ENCODE data around the gene GDF7.

GDF7 gene

DNA sequence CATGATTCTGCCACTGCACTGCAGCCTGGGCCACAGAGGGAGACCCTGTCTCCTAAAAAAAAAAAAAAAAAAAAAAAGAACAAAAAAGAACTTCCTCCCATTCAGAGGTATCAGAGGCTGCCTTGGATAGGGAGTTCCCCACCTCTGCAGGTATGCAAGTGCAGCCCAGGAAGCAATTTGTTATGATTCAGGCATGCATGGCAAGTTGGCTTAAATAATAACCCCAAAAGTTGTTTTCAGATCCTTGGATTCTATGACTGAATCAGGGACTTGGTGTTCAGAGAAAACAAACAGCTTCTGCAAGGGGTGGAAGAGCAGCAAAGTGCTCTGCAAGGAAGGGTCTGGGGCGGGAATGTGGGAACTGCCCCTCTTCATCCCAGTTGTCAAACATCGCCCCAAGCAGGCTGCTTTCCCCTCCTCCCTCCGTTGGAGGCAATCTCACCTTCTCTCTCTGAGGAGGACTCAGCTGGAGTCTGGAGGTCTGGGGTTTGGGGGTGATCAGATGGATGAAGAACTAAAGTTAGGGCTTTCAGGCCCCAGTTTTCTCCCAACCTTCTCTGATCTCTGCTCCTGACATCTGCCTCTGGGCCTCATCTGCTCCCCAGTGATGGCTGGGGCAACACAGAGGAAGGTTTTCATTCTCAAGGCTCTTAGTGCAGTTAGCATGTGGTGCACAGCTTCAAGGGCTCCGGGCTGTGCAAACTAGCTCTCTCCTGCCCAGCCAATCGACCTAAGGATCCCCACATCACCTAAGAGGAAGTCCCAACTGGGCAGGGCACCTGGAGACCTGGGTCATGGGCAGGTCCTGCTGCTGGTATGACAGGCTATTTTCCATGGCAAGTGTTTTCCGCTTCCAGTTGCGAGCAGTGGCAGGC is 3.5 kb upstream of the GDF7 start:
- no peak for FAIRE-seq

DNA sequence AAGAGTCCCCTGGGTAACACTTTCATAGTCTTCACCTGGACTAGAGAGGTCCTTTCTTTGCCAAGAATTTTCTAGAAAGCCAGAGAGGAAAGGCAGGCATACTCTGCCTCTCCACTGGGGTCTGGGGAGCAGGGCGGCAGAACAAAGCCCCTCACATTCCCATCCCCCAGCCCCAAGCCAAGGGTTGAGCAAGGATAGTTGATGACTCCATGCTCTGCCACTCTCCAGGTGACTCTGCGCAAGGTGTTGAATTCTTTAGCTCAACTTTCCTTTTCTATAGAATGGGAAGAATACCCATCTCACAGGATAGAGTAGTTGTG is 2.9 kb upstream of the GDF7 start:
- FAIRE-seq = no peak

DNA sequence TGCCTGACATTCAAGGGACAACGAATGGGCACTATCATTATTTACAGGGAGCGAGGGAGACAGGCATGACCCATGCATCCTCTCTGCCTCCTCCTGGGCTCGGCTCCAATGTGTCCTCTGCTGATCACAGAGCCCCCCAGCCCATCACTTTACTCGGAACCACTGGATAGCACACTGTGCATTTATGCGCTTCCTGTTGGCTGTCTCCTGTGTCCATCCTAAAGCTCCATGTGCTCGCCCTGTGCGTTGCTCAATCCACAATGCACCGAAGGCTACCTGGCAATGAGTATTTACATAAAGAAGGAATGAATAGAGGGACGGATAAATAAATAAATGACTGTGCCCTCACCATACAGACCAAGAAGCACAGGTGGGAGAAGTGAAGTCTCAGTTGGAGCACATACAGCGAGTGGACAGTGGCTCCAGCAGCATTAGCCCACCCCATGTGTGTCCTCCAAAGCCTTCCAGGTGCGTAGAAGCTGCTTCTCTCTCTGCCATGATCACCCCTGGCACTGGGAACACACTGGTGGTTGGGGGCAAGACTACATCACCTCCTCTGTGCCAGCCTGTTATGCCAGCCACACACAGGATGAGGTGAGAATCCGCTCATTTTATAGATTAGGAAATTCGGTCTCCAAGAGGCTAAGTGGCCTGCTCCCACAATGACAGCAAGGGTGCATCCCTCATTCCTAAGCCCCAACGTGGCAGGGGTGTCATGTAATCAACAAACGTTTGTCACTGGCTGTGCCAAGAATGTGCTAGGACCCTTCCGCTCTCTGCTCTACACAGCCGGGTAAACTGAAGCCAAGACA is 2.3 kb upstream of the GDF7 start:
- no peak for FAIRE-seq

GRCh38 chr2:20665243-20666004 is 1.5 kb upstream of the GDF7 start:
- FAIRE-seq = no peak

DNA sequence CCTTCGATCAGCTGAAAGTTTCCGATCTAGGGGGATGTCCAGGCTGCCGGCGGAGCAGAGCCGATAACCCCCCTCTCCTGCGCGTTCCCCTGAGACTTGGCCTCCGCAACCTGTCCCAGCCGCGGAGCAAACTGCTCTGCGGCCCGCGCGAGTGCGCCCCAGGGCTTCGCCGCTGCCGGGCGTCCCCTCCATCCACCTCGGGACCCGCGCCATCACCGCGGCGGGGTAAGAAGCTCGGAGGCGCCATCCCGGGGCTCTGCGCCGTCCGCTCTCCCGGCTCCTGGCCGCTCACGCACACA is 990 bp upstream of the GDF7 start:
- no peak for FAIRE-seq

DNA sequence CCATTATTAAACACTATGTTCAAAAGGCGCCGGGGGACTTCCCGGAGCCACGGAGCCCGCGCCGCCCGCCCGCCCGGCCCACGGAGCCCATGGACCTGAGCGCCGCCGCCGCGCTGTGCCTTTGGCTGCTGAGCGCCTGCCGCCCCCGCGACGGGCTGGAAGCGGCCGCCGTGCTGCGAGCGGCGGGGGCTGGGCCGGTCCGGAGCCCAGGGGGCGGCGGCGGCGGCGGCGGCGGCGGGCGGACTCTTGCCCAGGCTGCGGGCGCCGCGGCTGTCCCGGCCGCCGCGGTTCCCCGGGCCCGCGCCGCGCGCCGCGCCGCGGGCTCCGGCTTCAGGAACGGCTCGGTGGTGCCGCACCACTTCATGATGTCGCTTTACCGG is 197 bp downstream of the GDF7 start:
- no peak for FAIRE-seq

DNA sequence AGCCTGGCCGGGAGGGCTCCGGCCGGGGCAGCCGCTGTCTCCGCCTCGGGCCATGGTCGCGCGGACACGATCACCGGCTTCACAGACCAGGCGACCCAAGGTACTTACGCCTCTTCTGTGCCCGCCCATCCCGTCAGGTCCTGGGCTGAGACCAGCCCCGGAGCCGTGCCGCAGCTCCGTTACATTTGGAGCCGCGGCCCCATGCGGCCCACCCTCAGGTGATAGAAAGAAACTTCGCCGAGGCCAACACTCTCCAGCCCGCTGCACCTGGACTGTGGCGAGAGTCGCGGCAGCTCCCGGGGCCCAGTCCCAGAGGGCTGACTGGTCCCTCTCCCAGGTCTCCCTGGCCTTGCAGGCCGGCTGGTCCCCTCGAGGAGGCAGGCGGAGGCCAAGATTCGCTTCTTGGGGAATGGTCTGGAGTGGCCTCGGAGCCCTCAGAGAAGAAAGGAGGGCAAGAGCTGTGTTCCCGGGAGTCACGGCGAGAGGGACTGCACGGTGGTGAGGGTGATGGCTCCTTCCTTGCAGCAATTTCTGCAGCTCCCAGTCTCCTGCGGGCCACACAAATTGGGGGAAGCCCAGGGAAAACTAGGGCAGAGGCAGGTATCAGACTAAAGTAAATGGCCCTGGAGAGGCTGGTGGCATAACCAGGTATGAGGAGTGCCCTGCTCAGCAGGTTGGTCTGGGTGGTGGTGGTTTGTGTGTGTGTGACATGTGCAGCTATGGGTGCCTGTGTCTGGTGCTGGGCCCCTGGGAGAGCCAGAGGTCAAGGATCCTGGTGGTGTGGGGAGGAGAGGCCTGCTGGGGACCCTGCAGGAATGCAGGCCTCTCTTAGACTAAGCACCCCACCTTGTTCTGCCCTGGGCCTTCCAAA is 822 bp downstream of the GDF7 start:
- no peak for FAIRE-seq

GRCh38 chr2:20668451-20668850 is 1.5 kb downstream of the GDF7 start:
- no peak for FAIRE-seq

DNA sequence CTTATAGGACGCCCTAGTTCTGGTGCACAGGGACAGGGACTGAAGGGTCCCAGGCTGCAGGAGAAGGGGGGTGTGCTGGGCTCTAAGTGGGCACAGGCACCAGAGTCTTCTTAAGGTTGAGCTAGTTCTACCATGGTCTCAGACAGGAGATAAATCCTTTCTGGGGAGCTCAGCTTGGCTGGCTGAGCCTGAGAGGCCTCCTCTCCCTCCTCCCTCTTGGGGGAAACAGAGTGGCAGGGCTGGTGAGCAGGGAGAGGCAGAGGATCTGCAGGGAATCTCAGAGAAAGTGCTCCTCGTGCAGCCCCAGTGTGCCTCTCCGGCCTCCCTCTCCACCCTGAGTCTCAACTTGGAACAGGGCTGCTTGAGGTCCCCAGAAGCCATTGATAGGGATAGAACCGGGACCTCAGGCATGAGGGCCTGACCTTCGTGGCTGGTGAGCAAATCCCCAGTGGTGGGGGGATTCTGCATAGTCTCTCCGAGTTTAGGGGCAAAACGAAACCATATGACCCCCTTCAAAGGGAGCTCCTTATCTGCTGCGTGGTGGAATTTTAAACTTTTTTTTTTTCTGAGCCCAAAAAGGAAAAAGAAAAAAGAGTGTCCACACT is 2.0 kb downstream of the GDF7 start:
- FAIRE-seq = no peak

DNA sequence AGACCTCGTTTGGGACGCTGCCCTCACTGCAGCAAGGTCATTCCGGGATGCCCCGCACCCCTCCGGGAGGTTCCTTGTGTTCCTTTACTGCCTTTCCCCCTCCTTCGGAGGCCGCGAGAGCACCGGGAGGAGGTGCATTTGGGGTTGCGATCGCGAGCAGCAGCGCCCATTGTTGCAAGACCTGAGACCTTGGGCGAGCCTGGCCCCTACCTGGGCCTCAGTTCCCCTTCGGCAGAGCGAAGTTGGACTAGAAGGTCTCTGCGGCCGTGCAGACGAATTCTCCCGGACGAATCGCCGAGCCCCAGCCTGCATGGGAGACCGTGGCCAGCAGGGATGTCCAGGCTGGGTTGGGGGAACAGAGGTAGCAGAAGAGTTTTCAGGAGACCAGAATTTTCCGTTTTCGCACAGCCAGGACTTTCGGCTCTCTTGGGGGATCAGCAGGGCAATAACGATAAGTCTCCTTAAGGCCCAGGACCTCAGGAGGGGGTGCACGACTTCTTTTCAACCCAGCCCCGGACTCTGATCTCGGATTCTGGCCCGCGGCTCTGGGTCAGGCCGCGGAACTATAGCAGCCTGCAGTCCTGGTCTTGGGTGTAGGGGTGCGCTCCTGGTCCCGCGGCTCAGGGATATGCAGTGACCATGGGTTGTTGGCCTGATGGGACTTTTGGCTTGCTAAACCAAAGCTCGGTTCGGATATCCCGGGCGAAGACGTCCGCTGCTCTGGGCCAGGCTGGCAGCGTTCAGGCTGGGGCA is 2.8 kb downstream of the GDF7 start:
- no peak for FAIRE-seq

DNA sequence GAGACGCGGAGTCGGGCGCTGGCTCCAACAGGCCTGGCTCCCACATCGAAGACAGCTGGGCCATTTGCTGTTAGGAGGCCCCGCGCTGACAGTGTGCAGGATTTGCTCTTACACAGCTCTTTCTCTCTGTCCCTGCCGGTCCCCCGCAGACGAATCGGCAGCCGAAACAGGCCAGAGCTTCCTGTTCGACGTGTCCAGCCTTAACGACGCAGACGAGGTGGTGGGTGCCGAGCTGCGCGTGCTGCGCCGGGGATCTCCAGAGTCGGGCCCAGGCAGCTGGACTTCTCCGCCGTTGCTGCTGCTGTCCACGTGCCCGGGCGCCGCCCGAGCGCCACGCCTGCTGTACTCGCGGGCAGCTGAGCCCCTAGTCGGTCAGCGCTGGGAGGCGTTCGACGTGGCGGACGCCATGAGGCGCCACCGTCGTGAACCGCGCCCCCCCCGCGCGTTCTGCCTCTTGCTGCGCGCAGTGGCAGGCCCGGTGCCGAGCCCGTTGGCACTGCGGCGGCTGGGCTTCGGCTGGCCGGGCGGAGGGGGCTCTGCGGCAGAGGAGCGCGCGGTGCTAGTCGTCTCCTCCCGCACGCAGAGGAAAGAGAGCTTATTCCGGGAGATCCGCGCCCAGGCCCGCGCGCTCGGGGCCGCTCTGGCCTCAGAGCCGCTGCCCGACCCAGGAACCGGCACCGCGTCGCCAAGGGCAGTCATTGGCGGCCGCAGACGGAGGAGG is 3.5 kb downstream of the GDF7 start:
- FAIRE-seq = no peak

DNA sequence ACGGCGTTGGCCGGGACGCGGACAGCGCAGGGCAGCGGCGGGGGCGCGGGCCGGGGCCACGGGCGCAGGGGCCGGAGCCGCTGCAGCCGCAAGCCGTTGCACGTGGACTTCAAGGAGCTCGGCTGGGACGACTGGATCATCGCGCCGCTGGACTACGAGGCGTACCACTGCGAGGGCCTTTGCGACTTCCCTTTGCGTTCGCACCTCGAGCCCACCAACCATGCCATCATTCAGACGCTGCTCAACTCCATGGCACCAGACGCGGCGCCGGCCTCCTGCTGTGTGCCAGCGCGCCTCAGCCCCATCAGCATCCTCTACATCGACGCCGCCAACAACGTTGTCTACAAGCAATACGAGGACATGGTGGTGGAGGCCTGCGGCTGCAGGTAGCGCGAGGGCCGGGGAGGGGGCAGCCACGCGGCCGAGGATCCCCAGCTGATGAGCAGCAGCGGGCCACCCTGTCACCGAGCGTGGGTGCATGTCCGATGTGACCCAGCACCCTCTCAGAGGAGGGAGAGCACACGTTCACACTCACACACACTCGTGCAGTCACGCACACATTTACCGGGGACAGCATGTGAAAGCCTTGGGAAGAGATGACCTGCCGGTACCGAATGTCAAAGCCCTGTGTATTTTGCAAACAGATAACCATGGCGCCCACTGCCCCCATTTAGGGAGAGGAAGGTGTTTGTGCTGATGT is 4.2 kb downstream of the GDF7 start:
- FAIRE-seq = no peak

DNA sequence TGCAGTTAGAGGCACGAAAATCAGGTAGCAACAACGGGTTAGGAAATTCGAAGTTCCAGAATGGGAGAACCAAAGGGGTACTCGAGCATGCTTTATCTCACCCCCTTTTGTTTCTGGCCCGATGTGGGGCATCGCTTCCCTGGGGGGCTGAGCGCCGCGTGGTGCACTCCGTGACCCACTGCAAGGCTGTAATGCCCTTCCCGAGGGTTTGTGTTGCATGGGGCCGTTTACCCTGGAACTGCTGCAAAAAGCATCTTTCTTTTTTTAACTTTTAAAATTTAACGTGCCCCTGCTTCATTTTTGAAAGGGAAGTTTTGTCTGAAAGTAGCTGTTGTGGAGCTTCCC is 4.8 kb downstream of the GDF7 start:
- no peak for FAIRE-seq

GRCh38 chr2:20672201-20672951 is 5.4 kb downstream of the GDF7 start:
- FAIRE-seq = no peak

- FAIRE-seq = no peak
Measured at GRCh38 chr2:20673686-20674308, 6.9 kb downstream of the GDF7 start.

GRCh38 chr2:20674309-20674965 is 7.5 kb downstream of the GDF7 start:
- FAIRE-seq = no peak

DNA sequence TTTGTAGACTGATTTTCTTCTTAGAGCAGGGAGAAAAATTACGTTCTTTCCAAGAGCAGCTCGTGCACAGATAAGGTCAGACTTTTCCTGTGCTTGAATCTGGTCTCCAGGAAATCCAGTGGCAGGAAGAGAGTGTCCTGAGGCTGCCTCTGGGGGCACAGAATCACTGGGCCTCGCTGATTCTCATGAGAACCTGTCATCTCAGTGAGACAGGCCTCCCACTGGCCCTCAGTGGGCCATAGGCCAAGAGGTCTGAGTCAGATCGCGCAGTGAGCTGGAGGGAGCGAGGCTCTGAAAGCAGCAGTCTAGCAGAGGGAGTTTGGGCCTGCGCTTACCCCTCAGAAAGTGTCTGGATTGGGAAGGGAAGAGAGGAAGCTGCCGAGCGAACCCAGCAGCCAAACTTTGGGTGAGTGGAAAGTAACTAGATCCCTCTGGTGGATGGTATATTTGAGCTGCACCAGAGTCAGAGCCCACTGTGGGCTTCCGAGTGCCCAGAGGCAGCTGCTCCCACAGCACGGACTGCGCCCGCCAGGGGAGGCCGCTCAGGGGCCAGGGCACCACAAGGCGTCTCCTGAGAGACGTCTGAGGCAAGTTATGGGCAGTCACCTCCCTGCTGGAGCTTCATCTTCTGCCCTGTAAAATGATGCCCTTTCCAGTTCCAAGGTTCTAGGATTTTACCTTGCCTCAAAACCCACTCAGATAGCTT is 8.2 kb downstream of the GDF7 start:
- no peak for FAIRE-seq
